HG02798 (cell line): ENCODE measurements around the gene HMGA1.
A peak's percentile ranks its signal among the peaks of the same experiment; 100 is the strongest.
"Not testable (repeated sequence)": the region's sequence is repeated elsewhere in the genome, so short reads cannot be mapped to it uniquely, and the experiment has no call there.

Source experiments
- ATAC-seq: cut with Tn5 transposase; IDR thresholded peaks from one replicate; pipeline ENCODE4 v1.9.1; 2021; ENCODE audit warnings: mild to moderate bottlenecking; ENCODE audit not compliant: unreplicated experiment, poor library complexity

HMGA1 gene

GRCh38 chr6:34239500-34239825, 2.8 kb downstream of the HMGA1 start:
- no peak for ATAC-seq

- no peak for ATAC-seq
These were observed 3.2 kb downstream of the HMGA1 start for GRCh38 chr6:34239893-34240292.

- ATAC-seq = no peak
These were observed 3.9 kb downstream of the HMGA1 start for GRCh38 chr6:34240329-34241248.

DNA sequence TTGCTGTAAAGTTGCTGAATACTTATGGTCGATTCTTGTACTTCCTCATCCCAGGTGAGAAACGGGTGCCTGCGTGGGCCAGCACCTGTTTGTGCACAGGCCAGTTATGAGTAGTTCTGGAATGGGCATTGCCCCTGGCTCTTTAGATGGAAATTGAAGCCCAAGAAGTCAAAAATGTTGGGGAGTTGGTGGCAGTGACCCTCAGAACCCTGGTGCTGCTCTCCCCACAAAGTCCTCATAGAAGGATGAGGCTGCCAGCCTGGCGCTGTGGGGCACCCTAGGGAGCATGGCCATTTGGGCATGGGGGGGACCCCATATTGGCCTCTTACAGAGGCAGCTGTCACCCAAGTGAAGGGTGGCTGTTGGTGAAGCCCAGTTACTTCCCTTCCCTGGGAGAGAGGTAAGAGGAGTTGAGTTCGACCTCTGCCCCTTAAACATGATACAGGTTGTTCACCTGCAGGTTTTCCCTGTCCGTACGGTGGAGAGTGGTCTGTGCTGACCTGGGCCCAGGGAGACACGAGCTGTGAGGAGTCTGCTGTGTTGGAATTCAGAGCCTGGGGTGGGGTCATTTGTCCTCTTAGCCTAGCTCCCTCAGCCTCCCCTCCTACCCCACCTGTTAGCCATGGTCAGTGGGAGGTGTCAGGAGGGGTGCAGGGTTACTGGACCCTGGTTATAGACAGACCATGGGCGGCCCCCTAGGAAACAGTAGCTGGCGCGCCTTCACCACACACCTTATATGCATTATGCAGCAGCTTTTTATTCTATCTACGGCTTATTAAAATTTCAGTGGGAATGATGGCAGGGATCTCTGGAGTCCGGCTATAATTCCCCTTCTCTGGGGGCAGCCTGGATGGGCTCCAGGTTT, 4.9 kb downstream of the HMGA1 start:
- ATAC-seq = no peak

GRCh38 chr6:34242252-34243130, 5.8 kb downstream of the HMGA1 start:
- ATAC-seq = no peak

- ATAC-seq = no peak
These were observed 6.6 kb downstream of the HMGA1 start for GRCh38 chr6:34243131-34243771.

DNA sequence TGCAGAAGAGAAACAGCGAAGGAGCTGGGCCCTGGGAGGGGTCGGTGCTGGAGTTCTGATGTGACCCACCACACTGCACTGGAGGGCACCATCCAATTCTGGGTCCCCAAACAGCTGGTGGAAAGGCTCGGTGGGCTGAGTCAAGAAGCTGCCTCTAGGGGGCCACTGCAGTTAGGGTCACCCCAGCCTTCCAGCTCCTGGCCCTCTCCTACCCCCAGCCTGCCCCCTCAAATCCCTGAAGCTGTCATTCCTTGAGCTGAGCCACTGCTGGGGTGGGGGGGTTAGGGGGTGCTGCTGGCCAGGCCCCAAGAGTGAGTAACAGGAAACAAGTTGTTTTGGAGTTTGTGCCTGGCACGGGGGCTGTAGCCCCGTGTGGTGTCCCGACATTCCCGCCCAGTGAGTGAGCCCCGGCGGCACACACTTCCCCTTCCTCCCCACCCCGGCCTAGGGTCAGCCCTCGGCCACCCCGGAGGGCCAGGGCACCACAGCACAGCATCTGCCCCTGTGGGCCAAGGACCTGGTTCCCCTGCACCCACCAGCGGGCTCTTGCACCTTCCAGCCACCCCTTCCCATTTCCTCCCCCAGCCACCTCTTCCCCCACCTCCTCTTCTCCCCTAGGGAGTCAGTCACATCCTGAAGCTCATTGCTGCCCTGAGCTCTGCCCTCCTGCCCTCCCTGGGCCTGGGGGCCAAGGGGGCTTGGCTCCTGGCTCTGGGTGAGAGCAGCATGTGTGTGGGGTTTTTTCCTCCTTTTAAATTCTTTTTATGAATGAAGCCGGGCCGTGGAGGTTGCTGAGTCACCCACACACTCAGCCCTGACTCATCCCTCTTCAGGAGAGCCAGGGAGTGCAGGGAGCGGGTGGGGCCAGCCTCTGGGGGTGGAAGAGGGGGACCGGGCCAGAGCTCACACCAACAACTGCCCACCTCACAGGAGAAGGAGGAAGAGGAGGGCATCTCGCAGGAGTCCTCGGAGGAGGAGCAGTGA, 7.5 kb downstream of the HMGA1 start:
- no peak for ATAC-seq

DNA sequence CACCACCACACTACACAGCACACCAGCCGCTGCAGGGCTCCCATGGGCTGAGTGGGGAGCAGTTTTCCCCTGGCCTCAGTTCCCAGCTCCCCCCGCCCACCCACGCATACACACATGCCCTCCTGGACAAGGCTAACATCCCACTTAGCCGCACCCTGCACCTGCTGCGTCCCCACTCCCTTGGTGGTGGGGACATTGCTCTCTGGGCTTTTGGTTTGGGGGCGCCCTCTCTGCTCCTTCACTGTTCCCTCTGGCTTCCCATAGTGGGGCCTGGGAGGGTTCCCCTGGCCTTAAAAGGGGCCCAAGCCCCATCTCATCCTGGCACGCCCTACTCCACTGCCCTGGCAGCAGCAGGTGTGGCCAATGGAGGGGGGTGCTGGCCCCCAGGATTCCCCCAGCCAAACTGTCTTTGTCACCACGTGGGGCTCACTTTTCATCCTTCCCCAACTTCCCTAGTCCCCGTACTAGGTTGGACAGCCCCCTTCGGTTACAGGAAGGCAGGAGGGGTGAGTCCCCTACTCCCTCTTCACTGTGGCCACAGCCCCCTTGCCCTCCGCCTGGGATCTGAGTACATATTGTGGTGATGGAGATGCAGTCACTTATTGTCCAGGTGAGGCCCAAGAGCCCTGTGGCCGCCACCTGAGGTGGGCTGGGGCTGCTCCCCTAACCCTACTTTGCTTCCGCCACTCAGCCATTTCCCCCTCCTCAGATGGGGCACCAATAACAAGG, 8.5 kb downstream of the HMGA1 start:
- ATAC-seq = not testable (repeated sequence)

GRCh38 chr6:34245761-34246140, 9.1 kb downstream of the HMGA1 start:
- not testable (repeated sequence) for ATAC-seq

DNA sequence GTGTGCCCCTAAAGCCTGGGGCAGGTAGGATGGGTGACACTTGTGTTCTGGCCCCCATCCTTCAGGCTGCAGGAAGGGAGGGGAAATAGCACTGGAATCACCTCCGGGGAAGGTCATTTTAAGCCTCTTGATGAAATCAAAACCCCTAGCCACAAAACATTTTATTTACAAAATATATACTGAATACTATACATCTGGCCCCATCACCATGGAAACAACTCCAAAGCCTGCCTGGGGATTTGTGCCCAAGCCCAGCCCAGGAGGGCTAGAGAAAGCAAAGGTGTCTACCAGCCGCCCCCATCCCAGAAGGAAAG, 9.5 kb downstream of the HMGA1 start:
- no peak for ATAC-seq

DNA sequence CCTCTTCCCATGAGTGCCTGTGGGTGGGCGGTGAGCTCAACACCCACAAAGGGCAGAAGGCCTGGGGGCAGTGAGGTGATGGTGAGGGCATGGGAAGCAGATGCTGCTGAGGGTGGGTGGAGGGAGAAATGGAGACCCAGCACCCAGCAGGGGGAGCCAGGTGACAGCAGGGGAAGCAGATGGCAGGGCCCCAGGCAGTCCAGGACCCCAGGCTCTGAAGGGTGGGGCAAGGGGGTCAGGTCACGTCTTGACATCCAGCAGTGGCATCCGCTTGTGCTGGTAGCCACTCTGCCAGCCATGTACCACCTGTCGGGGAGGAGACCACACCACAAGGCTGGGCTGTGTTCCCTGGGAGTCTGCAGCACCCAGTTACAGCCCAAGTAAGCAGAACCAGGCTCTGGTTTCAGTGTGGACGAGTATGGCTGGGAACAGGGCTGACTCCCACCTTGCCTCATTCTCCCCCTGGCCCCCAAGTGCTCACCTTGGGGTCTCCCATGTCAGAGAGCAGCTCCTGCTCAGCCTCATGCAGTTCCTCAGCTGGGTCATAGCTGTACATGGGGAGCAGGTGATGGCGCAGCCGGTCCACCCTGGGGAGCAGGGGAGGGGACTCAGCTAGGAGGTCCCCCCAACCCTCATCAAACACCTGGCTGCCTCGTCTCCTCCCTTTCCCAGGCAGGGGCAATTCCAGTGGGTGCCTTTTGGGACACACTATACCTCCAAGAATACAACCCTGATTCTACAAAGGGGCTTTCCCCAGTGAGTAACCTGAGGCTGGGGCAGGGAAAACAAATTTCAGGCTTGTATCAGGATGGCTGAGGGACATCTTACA, 10.1 kb downstream of the HMGA1 start:
- no peak for ATAC-seq

DNA sequence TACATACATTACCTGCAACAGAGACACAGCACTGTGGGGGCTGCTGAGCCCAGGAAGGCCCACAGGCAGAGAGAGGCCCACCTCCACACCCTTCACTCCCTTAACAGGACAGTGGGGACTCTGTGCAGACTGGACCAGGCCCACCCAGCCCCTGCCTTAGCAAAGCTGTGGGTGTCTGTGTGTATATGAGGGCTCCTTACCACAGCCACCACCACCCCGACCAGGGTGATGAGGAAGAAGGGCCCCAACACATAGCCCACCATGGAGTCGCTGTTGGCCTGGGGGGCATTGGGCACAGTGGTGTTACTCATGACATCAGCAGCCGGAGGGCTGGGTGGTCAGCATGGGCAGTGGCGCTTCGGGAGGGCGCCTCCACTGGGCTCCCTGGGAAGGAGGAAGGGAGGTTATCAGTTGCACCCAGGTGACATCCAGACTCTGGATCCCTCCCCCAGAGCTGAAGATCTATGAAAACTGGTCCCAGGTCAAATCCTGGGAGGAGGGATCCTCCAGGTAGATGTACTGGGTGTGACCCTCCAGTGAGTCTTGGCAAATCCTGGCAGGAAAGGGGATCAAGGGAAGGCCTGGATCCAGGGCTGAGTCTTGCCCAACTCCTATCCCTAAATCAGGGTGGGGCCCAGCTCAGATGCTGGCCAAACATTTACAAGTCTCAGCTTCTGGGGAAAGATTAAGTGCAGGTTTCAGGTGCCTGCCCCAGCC, 11.0 kb downstream of the HMGA1 start:
- no peak for ATAC-seq

GRCh38 chr6:34248198-34248726, 11.6 kb downstream of the HMGA1 start:
- peak; percentile 20 for ATAC-seq

- peak; percentile 86 for ATAC-seq
These were observed 12.2 kb downstream of the HMGA1 start, which contains the start of gene SMIM29 for GRCh38 chr6:34248727-34249468. TSS of gene SMIM29 (minus strand) at chr6:34249006. CDS start at chr6:34247791, 1,215 bp downstream.

- peak; percentile 18 for ATAC-seq
These were observed 13.0 kb downstream of the HMGA1 start for GRCh38 chr6:34249469-34250261.
